Measurements from ENCODE around the gene SYS1. TPM values are rescaled to one million over a fixed set of nuclear protein-coding genes. Genes with fewer than 3 reads are reported as not detected.

SYS1 gene
- total and polyA plus RNA-seq, 2 of the 8 experiments (the other 6 are each of a cell fraction or from before 2014, with no cell fraction given): 19.6 to 50.8 TPM

DNA sequence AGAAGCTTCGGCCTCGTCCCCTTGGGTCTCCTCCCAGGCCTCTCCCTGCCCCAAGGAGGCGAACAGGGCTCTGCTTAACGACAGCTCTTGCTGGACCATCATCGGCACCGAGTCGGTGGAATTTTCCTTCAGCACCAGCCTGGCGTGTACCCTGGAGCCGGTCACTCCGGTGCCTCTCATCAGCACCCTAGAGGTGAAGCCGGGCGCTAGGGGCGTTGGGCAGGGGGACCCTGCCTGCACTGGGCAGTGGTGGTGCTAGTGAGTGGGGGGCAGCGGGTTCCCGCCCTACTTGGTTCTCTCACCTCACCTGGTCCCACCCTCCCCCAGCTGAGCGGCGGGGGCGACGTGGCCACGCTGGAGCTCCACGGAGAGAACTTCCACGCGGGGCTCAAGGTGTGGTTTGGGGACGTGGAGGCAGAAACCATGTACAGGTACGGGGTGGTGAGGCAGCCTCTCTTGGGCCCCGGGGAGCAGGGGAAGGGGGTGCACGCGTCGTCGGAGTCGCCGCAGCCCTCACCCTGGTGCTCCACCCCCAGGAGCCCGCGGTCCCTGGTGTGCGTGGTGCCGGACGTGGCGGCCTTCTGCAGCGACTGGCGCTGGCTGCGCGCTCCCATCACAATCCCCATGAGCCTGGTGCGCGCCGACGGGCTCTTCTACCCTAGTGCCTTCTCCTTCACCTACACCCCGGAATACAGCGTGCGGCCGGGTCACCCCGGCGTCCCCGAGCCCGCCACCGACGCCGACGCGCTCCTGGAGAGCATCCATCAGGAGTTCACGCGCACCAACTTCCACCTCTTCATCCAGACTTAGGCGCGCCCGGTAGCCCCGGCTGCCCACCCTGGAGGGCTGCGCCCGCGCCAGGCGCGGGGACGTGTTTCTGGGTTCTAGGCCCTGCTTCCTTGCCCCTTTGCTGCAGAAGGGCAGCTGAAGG is 46.5 kb upstream of the SYS1 start:
- H2AK5ac ChIP-seq (ENCODE audit: low read depth, low read length): no peak overlapping the region
- H2BK15ac ChIP-seq (ENCODE audit: low read length): no peak overlapping the region
- H2AFZ ChIP-seq (ENCODE audit: low read length): no peak overlapping the region
- H3K14ac ChIP-seq (ENCODE audit: insufficient read length): no peak overlapping the region
- H3K79me2 ChIP-seq (ENCODE audit: control insufficient read depth in 1 of 2, insufficient read depth in 2 of 2, low read length in 2 of 2): no peaks in the 10 kb centered on the region
- H3K79me1 ChIP-seq (ENCODE audit: low read depth, low read length): no peaks in the 10 kb centered on the region
- no peaks in the 10 kb centered on the region for H4K20me1 ChIP-seq (replicated peaks in 1 of 2; ENCODE audit: control insufficient read depth in 1 of 2, insufficient read depth in 2 of 2, low read length in 2 of 2)
- H3K56ac ChIP-seq (replicated peaks; ENCODE audit: insufficient read length, low read depth, low read length): no peak overlapping the region
- H4K5ac ChIP-seq (ENCODE audit: insufficient read length, low read depth, low read length): no peak overlapping the region
- 95% methylated on average over 71 of the region's 71 CpGs; no CpG with 5 or more reads in 1 of the 2 experiments for WGBS, 2 experiments (ENCODE audit: extremely low coverage in 1 of 2, insufficient coverage in 1 of 2, insufficient read length in 1 of 2, insufficient replicate concordance in 2 of 2, low coverage in 1 of 2, low lambda C conversion rate in 2 of 2, missing lambda C conversion rate in 1 of 2)
- no peak overlapping the region for H3K4me2 ChIP-seq (ENCODE audit: insufficient read depth in 1 of 2, low read depth in 2 of 2, low read length in 2 of 2)
- no peak overlapping the region for H3K9ac ChIP-seq (replicated peaks in 1 of 4; ENCODE audit: extremely low read depth in 1 of 4, low read depth in 3 of 4, low read length in 3 of 4)
- peaks cover 0 to 2% (median 0%) of the 10 kb centered on the region in 4 experiments; a peak in 2 of 7 replicates for H3K4me1 ChIP-seq (replicated peaks in 1 of 4; ENCODE audit: control insufficient read depth in 3 of 4, insufficient read depth in 4 of 4, low read length in 3 of 4)
- POLR2A ChIA-PET (ENCODE audit: partially characterized antibody): interaction anchor here (0.7 to 1.7 kb wide), 7 partner anchors 18 to 109 kb away, joined by 3 to 4 read pairs (median 3); partner anchors contain the start of genes SDC4 and SYS1
- no peak overlapping the region for H3K27ac ChIP-seq (ENCODE audit: low read depth, low read length)
- H3K23me2 ChIP-seq (ENCODE audit: low read depth, low read length): peaks cover 4% of the 10 kb centered on the region; the same call in 1 of the 2 replicates
- no peaks in the 10 kb centered on the region for H3K9me3 ChIP-seq (ENCODE audit: insufficient read depth in 2 of 2, low read depth in 1 of 2, low read length in 1 of 2)
- no peak overlapping the region for H4K8ac ChIP-seq (ENCODE audit: extremely low read depth, insufficient read depth, low read length)
- H2BK12ac ChIP-seq (ENCODE audit: low read depth, low read length): no peak overlapping the region
- H3K36me3 ChIP-seq (ENCODE audit: control insufficient read depth in 2 of 4, insufficient read depth in 4 of 4, low read length in 3 of 4): no peaks in the 10 kb centered on the region
- H3K4me3 ChIP-seq (ENCODE audit: extremely low read depth in 1 of 4, insufficient read depth in 2 of 4, low read depth in 3 of 4, low read length in 4 of 4): no peak overlapping the region
- no peak overlapping the region for H3K18ac ChIP-seq (ENCODE audit: extremely low read depth, low read length)
- CTCF ChIA-PET (ENCODE audit: partially characterized antibody): interaction anchor here (0.7 to 13.3 kb wide), 14 partner anchors 15 to 453 kb away, joined by 3 to 156 read pairs (median 4); partner anchors contain the start of genes SYS1 and TP53TG5
- H2BK20ac ChIP-seq (ENCODE audit: low read length): no peak overlapping the region
- peaks cover 0 to 6% (median 3%) of the 10 kb centered on the region in 4 experiments; a peak in 2 of 7 replicates for H3K27me3 ChIP-seq (replicated peaks in 1 of 4; ENCODE audit: control insufficient read depth in 3 of 4, extremely low read depth in 1 of 4, insufficient read depth in 3 of 4, low read length in 3 of 4)
- no peak overlapping the region for H4K91ac ChIP-seq (replicated peaks; ENCODE audit: insufficient read length, low read length)
- no peak overlapping the region for H2BK120ac ChIP-seq (replicated peaks; ENCODE audit: low read depth, low read length)
- H3K23ac ChIP-seq (ENCODE audit: insufficient read length): no peak overlapping the region
- no peak overlapping the region for H3K4ac ChIP-seq (replicated peaks; ENCODE audit: insufficient read length, low read depth, low read length)
- DNase-seq (ENCODE audit: low read depth in 1 of 2, low spot score in 2 of 2) (no peak), FAIRE-seq (no peak)
- no peak overlapping the region for H2BK5ac ChIP-seq (ENCODE audit: low read depth, low read length)
- TF ChIP-seq CHD2 (IDR thresholded peaks at IDR 0.05; ENCODE audit: low read length) (no peak), TBP (IDR thresholded peaks at IDR 0.05; ENCODE audit: low read depth, low read length) (no peak), SUZ12 (IDR thresholded peaks at IDR 0.05; ENCODE audit: low read length) (no peak), E2F6 (IDR thresholded peaks at IDR 0.05) (no peak), KDM5A (IDR thresholded peaks at IDR 0.05; ENCODE audit: low read length) (no peak), RNF2 (IDR thresholded peaks at IDR 0.05; ENCODE audit: borderline replicate concordance, low read depth, low read length, missing control alignments, poor library complexity, severe bottlenecking) (no peak), CBX5 (IDR thresholded peaks at IDR 0.05; ENCODE audit: low read depth, low read length) (no peak), RFX5 (IDR thresholded peaks at IDR 0.05; ENCODE audit: borderline replicate concordance, low read depth, low read length) (no peak), ZNF274 (IDR thresholded peaks at IDR 0.05; ENCODE audit: borderline replicate concordance, extremely low read depth, low read length) (no peak)
- TF ChIP-seq, protein P1, sequence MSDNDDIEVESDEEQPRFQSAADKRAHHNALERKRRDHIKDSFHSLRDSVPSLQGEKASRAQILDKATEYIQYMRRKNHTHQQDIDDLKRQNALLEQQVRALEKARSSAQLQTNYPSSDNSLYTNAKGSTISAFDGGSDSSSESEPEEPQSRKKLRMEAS (IDR thresholded peaks at IDR 0.05): no peak

All from H1 (cell line).